Measurements from ENCODE around the gene APOH. TPM values are rescaled to one million over a fixed set of nuclear protein-coding genes. Genes with fewer than 3 reads are reported as not detected.

APOH gene
- total RNA-seq, 1 donor from 2014 or later = not detected

- Histone ChIP-seq H3K4me3 (no peak overlapping the region), H2AFZ (replicated peaks) (no peak overlapping the region), H3K9ac (no peak overlapping the region), H3K79me2 (ENCODE audit: low read depth) (no peaks in the 10 kb centered on the region), H3F3A (ENCODE audit: low read depth) (no peaks in the 10 kb centered on the region), H3K4me1 (no peaks in the 10 kb centered on the region), H4K20me1 (ENCODE audit: low read depth) (no peaks in the 10 kb centered on the region), H3K9me3 (ENCODE audit: low read depth) (no peaks in the 10 kb centered on the region), H3K27ac (no peak overlapping the region), H3K36me3 (no peaks in the 10 kb centered on the region), H3K27me3 (no peaks in the 10 kb centered on the region), H3K4me2 (no peak overlapping the region)
- H3K4me3 Mint-ChIP-seq = no peak overlapping the region
- H3K27ac Mint-ChIP-seq = no peak overlapping the region
- no peak for DNase-seq (ENCODE audit: low spot score)
- H3K27me3 Mint-ChIP-seq (ENCODE audit: insufficient read depth, low read depth) = peaks cover 4% of the 10 kb centered on the region
- no peaks in the 10 kb centered on the region for H3K9me3 Mint-ChIP-seq
- TF ChIP-seq EZH2 (IDR thresholded peaks at IDR 0.05) (no peak), CTCF (IDR thresholded peaks at IDR 0.05) (no peak), EZH2phosphoT487 (IDR thresholded peaks at IDR 0.05) (no peak)
- no peaks in the 10 kb centered on the region for H3K36me3 Mint-ChIP-seq
- no peaks in the 10 kb centered on the region for H3K4me1 Mint-ChIP-seq
Observed at GRCh38 chr17:66221343-66221742, 7.9 kb downstream of the APOH start.

GRCh38 chr17:66220079-66220835 is 9.0 kb downstream of the APOH start:
- Histone ChIP-seq H3K36me3 (no peaks in the 10 kb centered on the region), H3K4me2 (no peak overlapping the region), H3K27me3 (no peaks in the 10 kb centered on the region), H3K4me3 (no peak overlapping the region), H2AFZ (replicated peaks) (no peak overlapping the region), H3K9ac (no peak overlapping the region), H4K20me1 (ENCODE audit: low read depth) (no peaks in the 10 kb centered on the region), H3F3A (ENCODE audit: low read depth) (no peaks in the 10 kb centered on the region), H3K4me1 (no peaks in the 10 kb centered on the region), H3K27ac (no peak overlapping the region), H3K9me3 (ENCODE audit: low read depth) (no peaks in the 10 kb centered on the region), H3K79me2 (ENCODE audit: low read depth) (no peaks in the 10 kb centered on the region)
- Mint-ChIP-seq H3K27ac (no peak overlapping the region), H3K4me1 (peaks cover 2% of the 10 kb centered on the region), H3K4me3 (no peak overlapping the region), H3K9me3 (no peaks in the 10 kb centered on the region), H3K27me3 (ENCODE audit: insufficient read depth, low read depth) (peaks cover 3% of the 10 kb centered on the region), H3K36me3 (no peaks in the 10 kb centered on the region)
- no peak for TF ChIP-seq EZH2phosphoT487 (IDR thresholded peaks at IDR 0.05)
- no peak for TF ChIP-seq EZH2 (IDR thresholded peaks at IDR 0.05)
- TF ChIP-seq CTCF (IDR thresholded peaks at IDR 0.05) = no peak
- no peak for DNase-seq (ENCODE audit: low spot score)

GRCh38 chr17:66215529-66215911 is 13.7 kb downstream of the APOH start:
- H3K9me3 ChIP-seq (ENCODE audit: low read depth) = no peaks in the 10 kb centered on the region
- TF ChIP-seq EZH2phosphoT487 (IDR thresholded peaks at IDR 0.05) (no peak), CTCF (IDR thresholded peaks at IDR 0.05) (no peak), EZH2 (IDR thresholded peaks at IDR 0.05) (no peak)
- Mint-ChIP-seq H3K4me3 (no peak overlapping the region), H3K36me3 (no peaks in the 10 kb centered on the region), H3K9me3 (no peaks in the 10 kb centered on the region), H3K4me1 (peaks cover 8% of the 10 kb centered on the region), H3K27me3 (ENCODE audit: insufficient read depth, low read depth) (no peaks in the 10 kb centered on the region), H3K27ac (no peak overlapping the region)
- no peak overlapping the region for H3K4me2 ChIP-seq
- H3K4me1 ChIP-seq = no peaks in the 10 kb centered on the region
- no peaks in the 10 kb centered on the region for H3K36me3 ChIP-seq
- no peak overlapping the region for H3K4me3 ChIP-seq
- no peak for DNase-seq (ENCODE audit: low spot score)
- H2AFZ ChIP-seq (replicated peaks) = no peak overlapping the region
- H3K9ac ChIP-seq = no peak overlapping the region
- H3K27me3 ChIP-seq = no peaks in the 10 kb centered on the region
- no peaks in the 10 kb centered on the region for H3K79me2 ChIP-seq (ENCODE audit: low read depth)
- H4K20me1 ChIP-seq (ENCODE audit: low read depth) = no peaks in the 10 kb centered on the region
- no peaks in the 10 kb centered on the region for H3F3A ChIP-seq (ENCODE audit: low read depth)
- H3K27ac ChIP-seq = no peak overlapping the region
